HL-60 (cell line): ENCODE data around the gene ADGRF4.

Experiments used
- DNase-seq, 2 experiments: peaks; one replicate each; pipeline ENCODE4 v3.0.0-alpha.2; 2010 to 2020; ENCODE audit warnings: low read depth in 1 of 2, low spot score in 1 of 2
- H3K27ac ChIP-seq: fragments of 250-450 bp; sonication (Bioruptor Pico); replicated peaks from 2 replicates; pipeline ENCODE4 v1.5.1; 2020; ENCODE audit warnings: mild to moderate bottlenecking, moderate library complexity
- H3K27me3 ChIP-seq: fragments of 250-450 bp; sonication (Bioruptor Pico); 2 replicates; pipeline ENCODE4 v1.5.1; 2021; ENCODE audit warnings: mild to moderate bottlenecking, moderate library complexity; ENCODE audit not compliant: insufficient read depth, poor library complexity, severe bottlenecking
- H3K4me3 ChIP-seq: replicated peaks from 2 replicates; pipeline ENCODE4 v1.5.1; 2011; ENCODE audit warnings: mild to moderate bottlenecking, control low read depth, low read length; ENCODE audit not compliant: insufficient read depth
- CTCF ChIP-seq: IDR thresholded peaks from one replicate; pipeline ENCODE4 v1.5.1; 2011; ENCODE audit warnings: low read length, control low read depth, inconsistent platforms; ENCODE audit not compliant: insufficient read depth
- GABPA ChIP-seq: IDR thresholded peaks from 2 replicates; pipeline ENCODE4 v1.6.1; 2012; ENCODE audit warnings: low read depth
- POLR2AphosphoS5 ChIP-seq: IDR thresholded peaks from 2 replicates; pipeline ENCODE4 v1.6.1; 2012; ENCODE audit warnings: low read depth
- SPI1 ChIP-seq: IDR thresholded peaks from 2 replicates; pipeline ENCODE4 v1.6.1; 2012; ENCODE audit warnings: low read depth, mild to moderate bottlenecking, borderline replicate concordance
- TF ChIP-seq, protein P1 (sequence below): IDR thresholded peaks from 2 replicates; pipeline ENCODE4 v1.6.1; 2012; ENCODE audit warnings: low read depth; ENCODE audit not compliant: insufficient replicate concordance

The ADGRF4 gene

GRCh38 chr6:47715782-47716181, 17.4 kb downstream of the ADGRF4 start:
- no peaks in the 10 kb centered on the region for H3K27me3 ChIP-seq
- no peak overlapping the region for H3K4me3 ChIP-seq
- no peak for DNase-seq
- H3K27ac ChIP-seq: no peak overlapping the region
- TF ChIP-seq CTCF (no peak), POLR2AphosphoS5 (no peak), GABPA (no peak), SPI1 (no peak)
- TF ChIP-seq, protein P1, sequence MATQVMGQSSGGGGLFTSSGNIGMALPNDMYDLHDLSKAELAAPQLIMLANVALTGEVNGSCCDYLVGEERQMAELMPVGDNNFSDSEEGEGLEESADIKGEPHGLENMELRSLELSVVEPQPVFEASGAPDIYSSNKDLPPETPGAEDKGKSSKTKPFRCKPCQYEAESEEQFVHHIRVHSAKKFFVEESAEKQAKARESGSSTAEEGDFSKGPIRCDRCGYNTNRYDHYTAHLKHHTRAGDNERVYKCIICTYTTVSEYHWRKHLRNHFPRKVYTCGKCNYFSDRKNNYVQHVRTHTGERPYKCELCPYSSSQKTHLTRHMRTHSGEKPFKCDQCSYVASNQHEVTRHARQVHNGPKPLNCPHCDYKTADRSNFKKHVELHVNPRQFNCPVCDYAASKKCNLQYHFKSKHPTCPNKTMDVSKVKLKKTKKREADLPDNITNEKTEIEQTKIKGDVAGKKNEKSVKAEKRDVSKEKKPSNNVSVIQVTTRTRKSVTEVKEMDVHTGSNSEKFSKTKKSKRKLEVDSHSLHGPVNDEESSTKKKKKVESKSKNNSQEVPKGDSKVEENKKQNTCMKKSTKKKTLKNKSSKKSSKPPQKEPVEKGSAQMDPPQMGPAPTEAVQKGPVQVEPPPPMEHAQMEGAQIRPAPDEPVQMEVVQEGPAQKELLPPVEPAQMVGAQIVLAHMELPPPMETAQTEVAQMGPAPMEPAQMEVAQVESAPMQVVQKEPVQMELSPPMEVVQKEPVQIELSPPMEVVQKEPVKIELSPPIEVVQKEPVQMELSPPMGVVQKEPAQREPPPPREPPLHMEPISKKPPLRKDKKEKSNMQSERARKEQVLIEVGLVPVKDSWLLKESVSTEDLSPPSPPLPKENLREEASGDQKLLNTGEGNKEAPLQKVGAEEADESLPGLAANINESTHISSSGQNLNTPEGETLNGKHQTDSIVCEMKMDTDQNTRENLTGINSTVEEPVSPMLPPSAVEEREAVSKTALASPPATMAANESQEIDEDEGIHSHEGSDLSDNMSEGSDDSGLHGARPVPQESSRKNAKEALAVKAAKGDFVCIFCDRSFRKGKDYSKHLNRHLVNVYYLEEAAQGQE: no peak

- no peak for TF ChIP-seq SPI1
- no peak for TF ChIP-seq POLR2AphosphoS5
- no peak for TF ChIP-seq CTCF
- TF ChIP-seq, protein P1: no peak
- TF ChIP-seq GABPA: no peak
- no peaks in the 10 kb centered on the region for H3K27me3 ChIP-seq
- no peak overlapping the region for H3K27ac ChIP-seq
- no peak overlapping the region for H3K4me3 ChIP-seq
- DNase-seq: no peak
Measured at GRCh38 chr6:47716207-47716606, 17.8 kb downstream of the ADGRF4 start.

GRCh38 chr6:47718571-47718970, 20.2 kb downstream of the ADGRF4 start:
- TF ChIP-seq GABPA (no peak), CTCF (no peak)
- TF ChIP-seq, protein P1: no peak
- no peak for DNase-seq
- Histone ChIP-seq H3K27me3 (no peaks in the 10 kb centered on the region), H3K27ac (no peak overlapping the region), H3K4me3 (no peak overlapping the region)
